ENCODE results near the gene NEK7. TPM values are rescaled to one million over a fixed set of nuclear protein-coding genes. Genes with fewer than 3 reads are reported as not detected.
A peak's percentile ranks its signal among the peaks of the same experiment; 100 is the strongest.

The NEK7 gene
- total and polyA plus RNA-seq, 7 donors: 15.2 to 312 (median 171) TPM

DNA sequence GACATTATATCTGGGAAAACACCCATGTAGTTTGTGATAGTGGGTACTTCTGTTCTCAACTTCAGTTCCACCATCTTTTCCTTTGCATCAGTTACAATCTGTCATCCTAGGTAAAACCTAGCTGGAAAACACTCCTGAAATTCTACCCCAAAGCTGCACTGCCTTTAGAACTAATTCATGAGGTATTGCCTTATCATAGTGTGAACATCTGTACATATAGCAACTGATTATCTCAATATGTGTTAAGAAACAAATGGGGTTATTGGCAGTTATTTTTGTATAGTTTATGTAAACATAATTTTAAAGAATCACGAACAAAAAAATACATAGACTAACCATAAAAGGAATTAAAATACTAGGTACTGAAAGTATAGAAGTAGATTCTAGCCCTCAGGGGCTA, 6.4 kb upstream of the NEK7 start:
- WGBS, 2 donors: 59 to 86% methylated on average over 1 of the region's 1 CpG
- Histone ChIP-seq H3K27me3 (no peaks in the 10 kb centered on the region), H3K36me3 (no peaks in the 10 kb centered on the region), H3K27ac (no peak overlapping the region), H3K4me1 (peaks cover 0 to 4% (median 0%) of the 10 kb centered on the region in 4 donors), H3K9me3 (no peaks in the 10 kb centered on the region), H3K4me3 (no peak overlapping the region)
- no peak for DNase-seq
- intact Hi-C loops (cut with DNase I): loop anchor here (10.0 kb wide), 3 partner anchors 66 to 376 kb away; partner anchors contain the start of gene DENND1B
- TF ChIP-seq CTCF (IDR thresholded peaks at IDR 0.05) (no peak), EP300 (IDR thresholded peaks at IDR 0.05) (no peak), POLR2A (IDR thresholded peaks at IDR 0.05) (no peak), POLR2AphosphoS5 (IDR thresholded peaks at IDR 0.05) (no peak)

- no peak for DNase-seq
- Histone ChIP-seq H3K36me3 (no peaks in the 10 kb centered on the region), H3K27ac (no peak overlapping the region), H3K4me3 (no peak overlapping the region), H3K27me3 (no peaks in the 10 kb centered on the region), H3K4me1 (peaks cover 0 to 4% (median 0%) of the 10 kb centered on the region in 4 donors), H3K9me3 (no peaks in the 10 kb centered on the region)
- TF ChIP-seq POLR2A (IDR thresholded peaks at IDR 0.05) (no peak), POLR2AphosphoS5 (IDR thresholded peaks at IDR 0.05) (no peak), CTCF (IDR thresholded peaks at IDR 0.05) (no peak), EP300 (IDR thresholded peaks at IDR 0.05) (no peak)
- intact Hi-C loops (cut with DNase I): loop anchor here (10.0 kb wide), 3 partner anchors 67 to 377 kb away; partner anchors contain the start of gene DENND1B
- 26 to 39% methylated on average over 2 of the region's 2 CpGs for WGBS, 2 donors
Measured at GRCh38 chr1:198151688-198152087, 5.1 kb upstream of the NEK7 start.

- DNase-seq: no peak
- H3K4me1 ChIP-seq: peaks cover 0 to 4% (median 3%) of the 10 kb centered on the region in 4 donors
- H3K4me3 ChIP-seq: no peak overlapping the region
- intact Hi-C loops (cut with DNase I): loop anchor here (10.0 kb wide), 3 partner anchors 68 to 378 kb away; partner anchors contain the start of gene DENND1B
- no peak overlapping the region for H3K27ac ChIP-seq
- H3K36me3 ChIP-seq: no peaks in the 10 kb centered on the region
- H3K9me3 ChIP-seq: no peaks in the 10 kb centered on the region
- no peaks in the 10 kb centered on the region for H3K27me3 ChIP-seq
- TF ChIP-seq CTCF (IDR thresholded peaks at IDR 0.05): no peak
- no peak for TF ChIP-seq POLR2AphosphoS5 (IDR thresholded peaks at IDR 0.05)
- TF ChIP-seq POLR2A (IDR thresholded peaks at IDR 0.05): no peak
- no peak for TF ChIP-seq EP300 (IDR thresholded peaks at IDR 0.05)
Measured at GRCh38 chr1:198153103-198153502, 3.7 kb upstream of the NEK7 start.

- H3K36me3 ChIP-seq: no peaks in the 10 kb centered on the region
- no peaks in the 10 kb centered on the region for H3K9me3 ChIP-seq
- H3K4me1 ChIP-seq: peaks cover 0 to 11% (median 9%) of the 10 kb centered on the region in 4 donors
- H3K4me3 ChIP-seq: no peak overlapping the region
- H3K27me3 ChIP-seq: no peaks in the 10 kb centered on the region
- TF ChIP-seq CTCF (IDR thresholded peaks at IDR 0.05): no peak
- TF ChIP-seq POLR2A (IDR thresholded peaks at IDR 0.05): no peak
- TF ChIP-seq POLR2AphosphoS5 (IDR thresholded peaks at IDR 0.05): no peak
- TF ChIP-seq EP300 (IDR thresholded peaks at IDR 0.05): no peak
- 80 to 97% methylated on average over 1 of the region's 1 CpG for WGBS, 2 donors
- intact Hi-C loops (cut with DNase I): loop anchor here (10.0 kb wide), 3 partner anchors 69 to 379 kb away; partner anchors contain the start of gene DENND1B
- no peak overlapping the region for H3K27ac ChIP-seq
- DNase-seq: no peak
Measured at GRCh38 chr1:198153804-198154203, 3.0 kb upstream of the NEK7 start.

DNA sequence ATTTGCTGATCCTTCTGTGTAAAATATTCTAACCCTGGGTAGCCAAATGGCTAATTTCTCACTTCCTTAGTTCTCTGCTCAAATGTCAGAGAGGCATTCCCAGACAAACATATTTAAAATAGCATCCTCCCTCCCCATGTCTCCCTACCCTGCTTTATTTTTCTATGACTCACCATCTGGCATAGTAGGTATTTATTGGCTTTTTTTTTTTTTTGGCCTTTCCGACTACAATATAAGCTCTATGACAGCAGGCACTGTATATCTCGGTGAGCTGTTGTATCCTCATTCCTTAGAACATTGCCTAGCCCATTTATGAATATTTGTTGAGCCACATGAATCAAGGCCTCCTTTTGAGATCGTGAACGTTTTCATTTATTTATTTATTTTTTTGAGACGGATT, 1.5 kb upstream of the NEK7 start:
- Histone ChIP-seq H3K27ac (peak overlapping the region in 1 of 4 donors; percentile 100), H3K27me3 (no peaks in the 10 kb centered on the region), H3K9me3 (no peaks in the 10 kb centered on the region), H3K4me3 (no peak overlapping the region), H3K36me3 (no peaks in the 10 kb centered on the region), H3K4me1 (peaks cover 0 to 21% (median 18%) of the 10 kb centered on the region in 4 donors)
- WGBS, 2 donors: 17 to 72% methylated on average over 5 of the region's 5 CpGs
- TF ChIP-seq EP300 (IDR thresholded peaks at IDR 0.05): no peak
- no peak for TF ChIP-seq POLR2AphosphoS5 (IDR thresholded peaks at IDR 0.05)
- TF ChIP-seq POLR2A (IDR thresholded peaks at IDR 0.05): no peak
- no peak for TF ChIP-seq CTCF (IDR thresholded peaks at IDR 0.05)
- intact Hi-C loops (cut with DNase I): loop anchor here (5.0 to 10.0 kb wide), 4 partner anchors 70 to 380 kb away; partner anchors contain the start of genes C1orf53 and DENND1B
- no peak for DNase-seq

Measured in sigmoid colon (tissue), 7 donors.